ENCODE data around the gene ANKRD33B. TPM values are rescaled to one million over a fixed set of nuclear protein-coding genes. Genes with fewer than 3 reads are reported as not detected.

Gene ANKRD33B
- total RNA-seq, 1 experiment from 2014 or later: 10.9 TPM

DNA sequence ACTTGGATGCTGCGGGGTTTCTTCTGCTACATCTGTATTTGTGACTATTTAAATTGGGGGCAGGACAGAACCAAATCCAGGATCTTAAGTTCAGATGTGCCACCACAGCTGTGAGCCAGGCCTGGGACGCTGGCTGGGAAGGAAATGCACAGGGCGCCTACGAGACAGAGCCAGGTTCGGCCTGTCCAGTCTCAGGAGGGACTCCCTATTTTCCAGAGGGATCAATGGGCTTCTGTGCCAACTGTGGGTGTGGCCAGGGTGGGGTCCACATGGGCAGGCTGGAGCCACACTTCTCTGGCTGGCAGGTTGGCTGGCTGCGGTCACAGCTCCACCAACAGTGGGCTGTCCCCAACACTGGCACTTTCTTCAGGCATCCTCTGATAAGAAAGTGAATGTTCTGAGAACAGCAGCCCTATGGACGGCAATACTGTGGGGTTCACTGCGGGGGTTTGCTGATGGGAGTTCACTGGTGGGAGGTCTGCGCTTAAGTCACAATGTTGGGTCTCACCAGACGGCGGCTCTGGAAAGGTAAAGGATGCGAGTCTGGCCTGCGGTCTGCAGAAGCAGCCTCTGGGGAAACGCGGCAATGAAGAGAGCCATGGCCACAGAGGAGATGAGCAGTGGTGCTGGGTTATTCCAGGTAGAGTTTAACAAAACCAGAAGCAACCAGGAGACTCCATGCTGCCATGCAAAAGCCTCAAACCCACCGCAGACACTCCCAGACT, 119.1 kb downstream of the ANKRD33B start:
- intact Hi-C loops (cut with micrococcal nuclease): no loop called here

DNA sequence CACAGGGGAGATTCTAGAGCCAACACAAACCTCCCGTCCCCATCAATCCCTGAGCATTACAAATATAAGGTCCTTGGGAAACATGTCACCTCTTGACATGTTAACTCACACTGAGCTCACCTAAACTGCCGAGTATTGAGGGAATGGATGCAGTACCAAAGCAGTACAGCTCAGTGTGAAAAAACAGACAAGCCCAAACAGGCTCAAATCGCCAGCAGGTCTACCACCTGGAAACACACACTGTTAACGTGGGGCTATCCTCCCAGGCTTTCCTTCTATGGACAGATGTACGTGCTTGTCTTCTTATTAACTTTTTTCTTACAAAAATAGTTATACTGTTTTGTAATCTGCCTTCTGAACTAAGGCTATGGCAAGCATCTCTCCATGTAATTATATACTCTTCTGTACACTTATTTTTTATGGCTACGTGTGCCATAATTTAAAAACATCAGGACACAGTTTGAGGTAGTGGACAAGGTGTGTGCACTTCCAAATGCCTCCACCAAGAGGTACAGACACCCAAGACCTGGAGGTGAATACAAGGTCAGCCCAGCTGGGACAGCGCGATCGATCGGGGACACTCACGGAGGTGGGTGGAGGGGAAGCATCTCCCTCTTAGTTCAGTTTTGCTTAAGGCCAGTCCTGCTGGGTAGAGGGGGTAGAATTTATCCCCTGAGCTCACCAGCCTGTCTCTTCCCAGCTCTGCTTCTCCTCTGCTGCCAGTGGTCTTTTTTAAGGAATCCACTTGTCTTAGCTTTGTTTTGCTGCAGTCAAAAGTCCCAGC, 120.6 kb downstream of the ANKRD33B start:
- no peak overlapping the region for H3K9ac ChIP-seq (ENCODE audit: low read length)
- H3K79me2 ChIP-seq (ENCODE audit: insufficient read depth, low read length): no peaks in the 10 kb centered on the region
- H3K27ac ChIP-seq (ENCODE audit: low read depth, low read length): no peak overlapping the region
- H4K20me1 ChIP-seq (ENCODE audit: insufficient read depth): no peaks in the 10 kb centered on the region
- no peak overlapping the region for H2AFZ ChIP-seq (ENCODE audit: low read depth, low read length, poor library complexity, severe bottlenecking)
- H3K9me3 ChIP-seq (ENCODE audit: control insufficient read depth in 1 of 2, insufficient read depth in 1 of 2, low read depth in 1 of 2, low read length in 2 of 2): no peaks in the 10 kb centered on the region
- peaks cover 0 to 5% of the 10 kb centered on the region in 2 experiments; a peak in 1 of 4 replicates for H3K4me1 ChIP-seq (ENCODE audit: control insufficient read depth in 1 of 2, insufficient read depth in 2 of 2, low read length in 2 of 2)
- no peaks in the 10 kb centered on the region for H3K9me2 ChIP-seq (ENCODE audit: insufficient read depth)
- ChIA-PET RAD21 (ENCODE audit: low non-redundant PET in 1 of 2, low total read pairs in 2 of 2, uncharacterized antibody in 2 of 2, unreplicated experiment in 2 of 2) (no interaction called here), CTCF (no interaction called here), POLR2A (no interaction called here)
- H3K4me3 ChIP-seq (replicated peaks in 1 of 2; ENCODE audit: low read depth in 1 of 2, low read length in 2 of 2): no peak overlapping the region
- no peaks in the 10 kb centered on the region for H3K27me3 ChIP-seq (ENCODE audit: insufficient read depth, low read length)
- no peak overlapping the region for H3K4me2 ChIP-seq (ENCODE audit: low read length)
- intact Hi-C loops (cut with micrococcal nuclease): no loop called here
- no peak for ATAC-seq
- no peak for DNase-seq (ENCODE audit: low read depth, low spot score)
- BruUV-seq (replicated peaks): no TSS peak
- H3K36me3 ChIP-seq (ENCODE audit: control insufficient read depth in 1 of 2, insufficient read depth in 2 of 2, low read length in 2 of 2): peaks cover 0 to 3% of the 10 kb centered on the region in 2 experiments; a peak in 2 of 4 replicates
- TF ChIP-seq POLR2AphosphoS5 (IDR thresholded peaks at IDR 0.05; ENCODE audit: low read depth, low read length) (no peak), ELF1 (IDR thresholded peaks at IDR 0.05; ENCODE audit: borderline replicate concordance, low read depth) (no peak), EZH2 (IDR thresholded peaks at IDR 0.05) (no peak), TCF7L2 (IDR thresholded peaks at IDR 0.05; ENCODE audit: borderline replicate concordance, extremely low read depth, insufficient read depth, insufficient read length) (no peak), ZNF274 (IDR thresholded peaks at IDR 0.05; ENCODE audit: low read depth, low read length) (no peak), CBX3 (IDR thresholded peaks at IDR 0.05; ENCODE audit: low read depth) (no peak), POLR2A (IDR thresholded peaks at IDR 0.05; ENCODE audit: borderline replicate concordance, extremely low read depth, insufficient read depth, insufficient read length) (no peak), SRF (IDR thresholded peaks at IDR 0.05; ENCODE audit: low read depth) (no peak), EGR1 (IDR thresholded peaks at IDR 0.05; ENCODE audit: low read depth) (no peak), JUND (IDR thresholded peaks at IDR 0.05) (no peak), SIN3A (IDR thresholded peaks at IDR 0.05; ENCODE audit: low read depth) (no peak), CEBPB (IDR thresholded peaks at IDR 0.05; ENCODE audit: low read depth) (no peak), YY1 (IDR thresholded peaks at IDR 0.05; ENCODE audit: extremely low read depth, insufficient replicate concordance, low read depth, low read length) (no peak), ZFX (IDR thresholded peaks at IDR 0.05) (no peak), EZH2phosphoT487 (IDR thresholded peaks at IDR 0.05; ENCODE audit: borderline replicate concordance) (no peak), FOSL1 (IDR thresholded peaks at IDR 0.05; ENCODE audit: low read depth) (no peak)
- TF ChIP-seq, protein P1, sequence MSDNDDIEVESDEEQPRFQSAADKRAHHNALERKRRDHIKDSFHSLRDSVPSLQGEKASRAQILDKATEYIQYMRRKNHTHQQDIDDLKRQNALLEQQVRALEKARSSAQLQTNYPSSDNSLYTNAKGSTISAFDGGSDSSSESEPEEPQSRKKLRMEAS (IDR thresholded peaks at IDR 0.05): no peak
- TF ChIP-seq, protein P2, sequence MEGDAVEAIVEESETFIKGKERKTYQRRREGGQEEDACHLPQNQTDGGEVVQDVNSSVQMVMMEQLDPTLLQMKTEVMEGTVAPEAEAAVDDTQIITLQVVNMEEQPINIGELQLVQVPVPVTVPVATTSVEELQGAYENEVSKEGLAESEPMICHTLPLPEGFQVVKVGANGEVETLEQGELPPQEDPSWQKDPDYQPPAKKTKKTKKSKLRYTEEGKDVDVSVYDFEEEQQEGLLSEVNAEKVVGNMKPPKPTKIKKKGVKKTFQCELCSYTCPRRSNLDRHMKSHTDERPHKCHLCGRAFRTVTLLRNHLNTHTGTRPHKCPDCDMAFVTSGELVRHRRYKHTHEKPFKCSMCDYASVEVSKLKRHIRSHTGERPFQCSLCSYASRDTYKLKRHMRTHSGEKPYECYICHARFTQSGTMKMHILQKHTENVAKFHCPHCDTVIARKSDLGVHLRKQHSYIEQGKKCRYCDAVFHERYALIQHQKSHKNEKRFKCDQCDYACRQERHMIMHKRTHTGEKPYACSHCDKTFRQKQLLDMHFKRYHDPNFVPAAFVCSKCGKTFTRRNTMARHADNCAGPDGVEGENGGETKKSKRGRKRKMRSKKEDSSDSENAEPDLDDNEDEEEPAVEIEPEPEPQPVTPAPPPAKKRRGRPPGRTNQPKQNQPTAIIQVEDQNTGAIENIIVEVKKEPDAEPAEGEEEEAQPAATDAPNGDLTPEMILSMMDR (IDR thresholded peaks at IDR 0.05 in 2 of 3, conservative IDR thresholded peaks at IDR 0.05 in 1 of 3; ENCODE audit: borderline replicate concordance in 1 of 3, insufficient read depth in 1 of 3, low read depth in 2 of 3, low read length in 2 of 3): no peak

More for the DNA sequence above, 119.1 kb downstream of the ANKRD33B start:
- ATAC-seq (no peak), DNase-seq (ENCODE audit: low read depth, low spot score) (no peak)
- Histone ChIP-seq H3K9me2 (ENCODE audit: insufficient read depth) (no peaks in the 10 kb centered on the region), H4K20me1 (ENCODE audit: insufficient read depth) (no peaks in the 10 kb centered on the region), H3K9ac (ENCODE audit: low read length) (no peak overlapping the region), H3K4me1 (ENCODE audit: control insufficient read depth in 1 of 2, insufficient read depth in 2 of 2, low read length in 2 of 2) (no peaks in the 10 kb centered on the region), H3K79me2 (ENCODE audit: insufficient read depth, low read length) (no peaks in the 10 kb centered on the region), H3K27me3 (ENCODE audit: insufficient read depth, low read length) (no peaks in the 10 kb centered on the region), H3K9me3 (ENCODE audit: control insufficient read depth in 1 of 2, insufficient read depth in 1 of 2, low read depth in 1 of 2, low read length in 2 of 2) (no peaks in the 10 kb centered on the region), H2AFZ (ENCODE audit: low read depth, low read length, poor library complexity, severe bottlenecking) (no peak overlapping the region), H3K4me3 (replicated peaks in 1 of 2; ENCODE audit: low read depth in 1 of 2, low read length in 2 of 2) (no peak overlapping the region), H3K4me2 (ENCODE audit: low read length) (no peak overlapping the region), H3K36me3 (ENCODE audit: control insufficient read depth in 1 of 2, insufficient read depth in 2 of 2, low read length in 2 of 2) (peaks cover 0 to 3% of the 10 kb centered on the region in 2 experiments; a peak in 2 of 4 replicates), H3K27ac (ENCODE audit: low read depth, low read length) (no peak overlapping the region)
- ChIA-PET RAD21 (ENCODE audit: low non-redundant PET in 1 of 2, low total read pairs in 2 of 2, uncharacterized antibody in 2 of 2, unreplicated experiment in 2 of 2) (no interaction called here), CTCF (no interaction called here), POLR2A (no interaction called here)
- TF ChIP-seq FOSL1 (IDR thresholded peaks at IDR 0.05; ENCODE audit: low read depth): no peak
- no peak for TF ChIP-seq RAD21 (IDR thresholded peaks at IDR 0.05; ENCODE audit: low read depth)
- no peak for TF ChIP-seq EZH2phosphoT487 (IDR thresholded peaks at IDR 0.05; ENCODE audit: borderline replicate concordance)
- BruUV-seq (replicated peaks): no TSS peak

Measured in HCT116 (cell line).